SK-N-SH treated with all-trans-retinoic acid at 6 μM for 48 hours (cell line): ENCODE results near the gene AGMO.

Source experiments
- ARNTL ChIP-seq: fragments of 450-650 bp; formaldehyde crosslinking; IDR thresholded peaks from 2 replicates; pipeline ENCODE4 v1.5.0; 2020; ENCODE audit warnings: low read depth, mild to moderate bottlenecking, moderate library complexity, borderline replicate concordance
- ESRRG ChIP-seq: fragments of 250-450 bp; sonication (Bioruptor Pico); IDR thresholded peaks from 2 replicates; pipeline ENCODE4 v1.6.1; 2021; ENCODE audit warnings: mild to moderate bottlenecking
- PATZ1 ChIP-seq: fragments of 250-450 bp; sonication (Bioruptor Pico); IDR thresholded peaks from 2 replicates; pipeline ENCODE4 v1.8.0; 2020; ENCODE audit warnings: mild to moderate bottlenecking, moderate library complexity, borderline replicate concordance
- SNAI2 ChIP-seq: fragments of 250-450 bp; sonication (Bioruptor Pico); IDR thresholded peaks from 2 replicates; pipeline ENCODE4 v1.5.0; 2020; ENCODE audit warnings: mild to moderate bottlenecking, moderate library complexity
- ZC3H10 ChIP-seq: fragments of 250-450 bp; sonication (Bioruptor Pico); IDR thresholded peaks from 2 replicates; pipeline ENCODE4 v1.5.1; 2021; ENCODE audit warnings: mild to moderate bottlenecking, moderate library complexity
- ZFP3 ChIP-seq: fragments of 250-450 bp; sonication (Bioruptor Pico); IDR thresholded peaks from 2 replicates; pipeline ENCODE4 v1.5.0; 2020; ENCODE audit warnings: mild to moderate bottlenecking, moderate library complexity
- ZNF565 ChIP-seq: fragments of 450-650 bp; formaldehyde crosslinking; conservative IDR thresholded peaks from 2 replicates; pipeline ENCODE4 v1.5.0; 2020; ENCODE audit warnings: low read depth, mild to moderate bottlenecking, moderate library complexity
- ZNF8 ChIP-seq: fragments of 450-650 bp; formaldehyde crosslinking; IDR thresholded peaks from 2 replicates; pipeline ENCODE4 v1.5.0; 2020; ENCODE audit warnings: mild to moderate bottlenecking, moderate library complexity

GRCh38 chr7:15464667-15465121 lies 97.1 kb downstream of the AGMO start:
- no peak for TF ChIP-seq ZNF8 (CRISPR knock-in tag)
- no peak for TF ChIP-seq ZFP3 (CRISPR knock-in tag)
- no peak for TF ChIP-seq ESRRG (CRISPR knock-in tag)
- no peak for TF ChIP-seq SNAI2 (CRISPR knock-in tag)
- no peak for TF ChIP-seq ZC3H10
- TF ChIP-seq PATZ1 (CRISPR knock-in tag) = no peak
- TF ChIP-seq ARNTL = no peak
- no peak for TF ChIP-seq ZNF565 (CRISPR knock-in tag)
